Glomerular visceral epithelial cell (primary cell): ENCODE results near the gene RNF41.
"Not testable (repeated sequence)": the region's sequence is repeated elsewhere in the genome, so short reads cannot be mapped to it uniquely, and the experiment has no call there.

Source experiments
- DNase-seq: peaks from one replicate; pipeline ENCODE4 v3.0.0-alpha.2; 2016; ENCODE audit errors: extremely low spot score

Gene RNF41

GRCh38 chr12:56221757-56222530 lies at the start of gene RNF41:
RNF41 (minus strand) TSS chr12:56221922; CDS start chr12:56214047, 7,875 bp downstream.
- DNase-seq = peak; percentile 98

GRCh38 chr12:56271031-56271430 lies 49.3 kb upstream of the RNF41 start:
- peak; percentile 25 for DNase-seq

GRCh38 chr12:56267443-56268071 lies 45.8 kb upstream of the RNF41 start:
- DNase-seq = no peak

GRCh38 chr12:56266693-56267442 lies 45.1 kb upstream of the RNF41 start, which contains the start of gene COQ10A:
COQ10A (plus strand) TSS chr12:56266942; CDS start chr12:56267119, 177 bp downstream.
- DNase-seq = peak; percentile 85

- not testable (repeated sequence) for DNase-seq
Observed at GRCh38 chr12:56266068-56266692, 44.5 kb upstream of the RNF41 start.

GRCh38 chr12:56262955-56263354 lies 41.2 kb upstream of the RNF41 start:
- DNase-seq = not testable (repeated sequence)

GRCh38 chr12:56261503-56262232 lies 39.9 kb upstream of the RNF41 start:
- DNase-seq = peak; percentile 85

- DNase-seq = no peak
Observed at GRCh38 chr12:56260921-56261320, 39.2 kb upstream of the RNF41 start.

- DNase-seq = no peak
Observed at GRCh38 chr12:56260380-56260779, 38.7 kb upstream of the RNF41 start.

- no peak for DNase-seq
Observed at GRCh38 chr12:56258820-56259183, 37.1 kb upstream of the RNF41 start.

- peak; percentile 72 for DNase-seq
Observed at GRCh38 chr12:56258068-56258819, 36.5 kb upstream of the RNF41 start, which contains the start of gene ANKRD52. ANKRD52 (minus strand) TSS chr12:56258384; CDS start chr12:56258269, 115 bp downstream.

GRCh38 chr12:56257491-56258067 lies 35.9 kb upstream of the RNF41 start:
- DNase-seq = peak; percentile 41

- DNase-seq = no peak
Observed at GRCh38 chr12:56257071-56257470, 35.3 kb upstream of the RNF41 start.

- peak; percentile 73 for DNase-seq
Observed at GRCh38 chr12:56256326-56256960, 34.7 kb upstream of the RNF41 start.

- no peak for DNase-seq
Observed at GRCh38 chr12:56255671-56256070, 33.9 kb upstream of the RNF41 start.

- no peak for DNase-seq
Observed at GRCh38 chr12:56253091-56253490, 31.4 kb upstream of the RNF41 start.

- DNase-seq = no peak
Observed at GRCh38 chr12:56252649-56253048, 30.9 kb upstream of the RNF41 start.

- no peak for DNase-seq
Observed at GRCh38 chr12:56248711-56249110, 27.0 kb upstream of the RNF41 start.

- DNase-seq = no peak
Observed at GRCh38 chr12:56247923-56248322, 26.2 kb upstream of the RNF41 start.

- no peak for DNase-seq
Observed at GRCh38 chr12:56244494-56244893, 22.8 kb upstream of the RNF41 start.
